ENCODE measurements around the gene MMAB.

MMAB gene

DNA sequence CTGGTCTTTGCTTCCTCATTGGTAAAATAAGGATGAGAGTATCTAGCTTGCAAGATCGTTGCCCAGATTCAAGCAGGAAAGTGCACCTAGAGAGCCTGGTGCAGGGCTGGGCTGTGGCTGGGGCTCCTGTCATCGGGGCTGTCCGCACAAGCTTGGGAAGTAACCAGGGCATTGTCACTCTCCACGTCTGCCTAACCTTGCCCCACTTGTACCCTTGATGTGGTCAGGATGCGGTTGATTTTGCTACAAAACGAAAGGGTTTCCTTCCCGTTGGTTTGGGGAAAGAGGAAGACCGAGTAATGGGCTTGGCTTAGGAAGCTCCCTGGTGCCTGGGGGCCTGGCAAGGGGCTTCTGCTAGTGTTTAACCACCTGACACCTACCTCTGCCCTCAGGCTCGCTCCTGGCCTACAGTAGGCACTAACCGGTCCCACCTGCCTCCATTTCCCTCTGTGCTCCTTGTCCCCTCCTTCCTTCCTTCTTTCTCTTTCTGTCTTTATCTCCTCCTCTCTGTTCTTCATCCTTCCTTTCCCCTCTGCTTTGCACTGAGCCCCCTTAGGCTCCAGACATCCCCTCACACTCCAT lies 22.1 kb upstream of the MMAB start:
- Histone ChIP-seq H3K27me3 (ENCODE audit: low read depth, low read length) (no peaks in the 10 kb centered on the region), H3K4me1 (ENCODE audit: low read length) (peaks cover 38% of the 10 kb centered on the region), H2AFZ (ENCODE audit: low read depth, low read length) (no peak overlapping the region), H4K20me1 (ENCODE audit: insufficient read depth, low read length) (peaks cover 3% of the 10 kb centered on the region; the same call in 1 of the 2 replicates), H3K9ac (ENCODE audit: low read length) (no peak overlapping the region), H3K4me2 (ENCODE audit: low read length) (peak overlapping the region; percentile 29; the same call in 1 of the 2 replicates), H3K4me3 (ENCODE audit: low read length) (no peak overlapping the region), H3K27ac (ENCODE audit: low read length) (no peak overlapping the region), H3K9me3 (ENCODE audit: insufficient read depth, low read length) (no peaks in the 10 kb centered on the region), H3K36me3 (replicated peaks; ENCODE audit: low read depth, low read length) (peaks cover 9% of the 10 kb centered on the region), H3K79me2 (ENCODE audit: low read length) (no peaks in the 10 kb centered on the region)
- TF ChIP-seq, protein P1, sequence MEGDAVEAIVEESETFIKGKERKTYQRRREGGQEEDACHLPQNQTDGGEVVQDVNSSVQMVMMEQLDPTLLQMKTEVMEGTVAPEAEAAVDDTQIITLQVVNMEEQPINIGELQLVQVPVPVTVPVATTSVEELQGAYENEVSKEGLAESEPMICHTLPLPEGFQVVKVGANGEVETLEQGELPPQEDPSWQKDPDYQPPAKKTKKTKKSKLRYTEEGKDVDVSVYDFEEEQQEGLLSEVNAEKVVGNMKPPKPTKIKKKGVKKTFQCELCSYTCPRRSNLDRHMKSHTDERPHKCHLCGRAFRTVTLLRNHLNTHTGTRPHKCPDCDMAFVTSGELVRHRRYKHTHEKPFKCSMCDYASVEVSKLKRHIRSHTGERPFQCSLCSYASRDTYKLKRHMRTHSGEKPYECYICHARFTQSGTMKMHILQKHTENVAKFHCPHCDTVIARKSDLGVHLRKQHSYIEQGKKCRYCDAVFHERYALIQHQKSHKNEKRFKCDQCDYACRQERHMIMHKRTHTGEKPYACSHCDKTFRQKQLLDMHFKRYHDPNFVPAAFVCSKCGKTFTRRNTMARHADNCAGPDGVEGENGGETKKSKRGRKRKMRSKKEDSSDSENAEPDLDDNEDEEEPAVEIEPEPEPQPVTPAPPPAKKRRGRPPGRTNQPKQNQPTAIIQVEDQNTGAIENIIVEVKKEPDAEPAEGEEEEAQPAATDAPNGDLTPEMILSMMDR (IDR thresholded peaks at IDR 0.05; ENCODE audit: low read depth, low read length) = no peak
- no peak for TF ChIP-seq EZH2phosphoT487 (IDR thresholded peaks at IDR 0.05; ENCODE audit: low read depth)

DNA sequence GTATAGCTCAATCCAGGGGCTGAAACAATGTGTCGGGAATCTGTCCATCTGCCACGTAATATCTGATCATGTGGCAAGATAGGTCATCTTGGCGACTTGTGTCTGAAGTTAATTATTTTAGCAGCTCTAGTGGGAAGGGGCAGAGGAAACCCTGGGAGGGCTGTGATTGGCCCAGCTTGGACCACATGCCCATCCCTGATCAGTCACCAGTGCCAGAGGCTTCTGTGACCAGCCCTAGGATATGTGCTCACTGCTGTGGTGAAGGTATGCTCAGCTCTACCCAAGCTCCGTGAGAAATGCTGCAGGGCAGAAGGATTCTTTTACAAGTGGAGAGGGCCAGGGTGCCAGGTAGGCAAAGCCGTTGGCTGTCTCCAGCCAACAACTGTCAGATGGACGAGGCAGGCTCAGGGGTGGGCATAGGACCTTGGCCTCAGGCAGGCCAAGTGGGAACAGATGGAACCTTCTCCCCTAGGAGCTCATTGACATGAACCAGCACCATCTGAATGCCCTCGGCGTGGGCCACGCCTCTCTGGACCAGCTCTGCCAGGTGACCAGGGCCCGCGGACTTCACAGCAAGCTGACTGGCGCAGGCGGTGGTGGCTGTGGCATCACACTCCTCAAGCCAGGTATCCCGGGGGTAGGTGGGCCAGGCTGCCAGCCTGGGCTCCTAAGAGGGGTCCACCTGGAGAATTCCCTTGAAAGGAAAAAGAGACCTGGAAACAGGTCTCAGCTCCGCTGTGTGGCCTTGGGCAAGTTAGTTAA lies 21.4 kb upstream of the MMAB start:
- Histone ChIP-seq H3K4me3 (ENCODE audit: low read length) (no peak overlapping the region), H4K20me1 (ENCODE audit: insufficient read depth, low read length) (peaks cover 3% of the 10 kb centered on the region; the same call in 1 of the 2 replicates), H2AFZ (ENCODE audit: low read depth, low read length) (no peak overlapping the region), H3K27ac (ENCODE audit: low read length) (no peak overlapping the region), H3K9ac (ENCODE audit: low read length) (no peak overlapping the region), H3K36me3 (replicated peaks; ENCODE audit: low read depth, low read length) (peaks cover 9% of the 10 kb centered on the region), H3K27me3 (ENCODE audit: low read depth, low read length) (no peaks in the 10 kb centered on the region), H3K4me1 (ENCODE audit: low read length) (peaks cover 38% of the 10 kb centered on the region), H3K79me2 (ENCODE audit: low read length) (no peaks in the 10 kb centered on the region), H3K9me3 (ENCODE audit: insufficient read depth, low read length) (no peaks in the 10 kb centered on the region), H3K4me2 (ENCODE audit: low read length) (peak overlapping the region; percentile 22; the same call in 1 of the 2 replicates)
- no peak for TF ChIP-seq EZH2phosphoT487 (IDR thresholded peaks at IDR 0.05; ENCODE audit: low read depth)
- TF ChIP-seq, protein P1 (IDR thresholded peaks at IDR 0.05; ENCODE audit: low read depth, low read length) = no peak

DNA sequence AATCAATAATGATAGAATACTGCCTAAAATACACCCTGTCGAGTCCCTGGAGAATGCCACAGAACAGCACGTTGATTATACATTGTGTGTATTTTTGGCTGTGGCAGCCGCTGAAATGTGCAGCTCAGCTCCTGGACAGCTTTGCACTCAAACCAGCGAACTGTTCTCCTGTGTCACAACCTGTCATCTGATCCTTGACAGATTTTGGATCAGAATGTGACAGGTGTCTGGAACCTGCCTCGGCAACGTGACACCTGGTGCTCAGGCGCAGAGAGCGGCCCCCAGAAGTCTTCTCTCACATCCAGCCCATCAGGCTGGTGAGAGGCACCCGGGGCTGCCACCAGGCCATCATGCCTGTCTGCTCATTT lies 19.6 kb upstream of the MMAB start:
- Histone ChIP-seq H3K4me2 (ENCODE audit: low read length) (no peak overlapping the region), H3K36me3 (replicated peaks; ENCODE audit: low read depth, low read length) (peaks cover 16% of the 10 kb centered on the region)

More for the DNA sequence above, 19.6 kb upstream of the MMAB start:
- no peaks in the 10 kb centered on the region for H3K79me2 ChIP-seq (ENCODE audit: low read length)
- no peak overlapping the region for H2AFZ ChIP-seq (ENCODE audit: low read depth, low read length)
- H3K4me1 ChIP-seq (ENCODE audit: low read length) = peaks cover 35% of the 10 kb centered on the region
- H3K9ac ChIP-seq (ENCODE audit: low read length) = no peak overlapping the region
- TF ChIP-seq EZH2phosphoT487 (IDR thresholded peaks at IDR 0.05; ENCODE audit: low read depth) = no peak
- TF ChIP-seq, protein P1 (IDR thresholded peaks at IDR 0.05; ENCODE audit: low read depth, low read length) = no peak
- H4K20me1 ChIP-seq (ENCODE audit: insufficient read depth, low read length) = peaks cover 3% of the 10 kb centered on the region; the same call in 1 of the 2 replicates
- H3K4me3 ChIP-seq (ENCODE audit: low read length) = no peak overlapping the region
- no peaks in the 10 kb centered on the region for H3K27me3 ChIP-seq (ENCODE audit: low read depth, low read length)
- H3K27ac ChIP-seq (ENCODE audit: low read length) = no peak overlapping the region
- H3K9me3 ChIP-seq (ENCODE audit: insufficient read depth, low read length) = no peaks in the 10 kb centered on the region

Measured in OCI-LY3 (cell line).